DND-41 (cell line): ENCODE measurements around the gene MYH14.

ENCODE experiments used
- CTCF ChIP-seq: IDR thresholded peaks from 2 replicates; pipeline ENCODE4 v1.5.1; 2012; ENCODE audit warnings: borderline replicate concordance, low read length, moderate library complexity, mild to moderate bottlenecking; ENCODE audit not compliant: poor library complexity, severe bottlenecking; ENCODE audit errors: extremely low read depth
- EZH2 ChIP-seq: IDR thresholded peaks from 3 replicates; pipeline ENCODE4 v1.6.1; 2012; ENCODE audit warnings: borderline replicate concordance, low read depth, mild to moderate bottlenecking, moderate library complexity, low read length, inconsistent platforms; ENCODE audit not compliant: severe bottlenecking

GRCh38 chr19:50252887-50253268, 49.5 kb downstream of the MYH14 start:
- TF ChIP-seq CTCF (no peak), EZH2 (no peak)
